Measurements from ENCODE around the gene CCL28.
"Not testable (repeated sequence)": the region's sequence is repeated elsewhere in the genome, so short reads cannot be mapped to it uniquely, and the experiment has no call there.

Gene CCL28

GRCh38 chr5:43432486-43433375 is 20.5 kb upstream of the CCL28 start:
- H3K4me3 Mint-ChIP-seq, result no peak overlapping the region
- H3K27ac Mint-ChIP-seq, result peak overlapping the region; percentile 27 to 60 (median 54)
- peaks cover under 1% of the 10 kb centered on the region for H3K36me3 Mint-ChIP-seq (ENCODE audit: low read depth)
- no peaks in the 10 kb centered on the region for H3K27me3 Mint-ChIP-seq (ENCODE audit: low read depth)
- H3K4me1 Mint-ChIP-seq, result peaks cover 10% of the 10 kb centered on the region
- peaks cover 8% of the 10 kb centered on the region for H3K9me3 Mint-ChIP-seq
- TF ChIP-seq CTCF (IDR thresholded peaks at IDR 0.05; ENCODE audit: unreplicated experiment in 3 of 3), result no peak

DNA sequence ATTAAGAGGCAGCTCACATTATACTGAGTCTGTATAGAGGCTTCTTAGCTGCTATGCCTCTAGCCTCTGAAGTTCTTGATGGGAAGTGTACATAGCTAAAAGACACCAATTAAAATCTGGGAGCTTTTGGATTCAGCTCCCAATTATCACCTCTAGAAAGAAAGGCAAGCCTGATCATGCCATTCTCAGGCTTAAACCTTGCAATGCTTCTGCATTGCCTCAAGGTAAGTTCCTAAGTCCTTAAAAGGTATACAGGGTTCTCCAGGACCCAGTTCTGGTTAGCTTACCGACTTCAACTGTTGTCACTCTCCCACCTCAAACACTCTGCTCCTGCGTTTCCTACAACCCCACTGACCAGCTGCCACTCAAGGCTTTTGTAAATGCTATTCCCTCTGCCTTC is 17.5 kb upstream of the CCL28 start:
- peaks cover 10% of the 10 kb centered on the region for H3K4me1 Mint-ChIP-seq
- H3K36me3 Mint-ChIP-seq (ENCODE audit: low read depth), result no peaks in the 10 kb centered on the region
- H3K27me3 Mint-ChIP-seq (ENCODE audit: low read depth), result no peaks in the 10 kb centered on the region
- no peak for TF ChIP-seq CTCF (IDR thresholded peaks at IDR 0.05; ENCODE audit: unreplicated experiment in 3 of 3)
- H3K4me3 Mint-ChIP-seq, result no peak overlapping the region
- no peaks in the 10 kb centered on the region for H3K9me3 Mint-ChIP-seq
- peak overlapping the region in 1 of 3 experiments; percentile 9 for H3K27ac Mint-ChIP-seq

GRCh38 chr5:43429016-43429415 is 16.8 kb upstream of the CCL28 start:
- no peak overlapping the region for H3K27ac Mint-ChIP-seq
- no peaks in the 10 kb centered on the region for H3K27me3 Mint-ChIP-seq (ENCODE audit: low read depth)
- H3K4me1 Mint-ChIP-seq, result peaks cover 10% of the 10 kb centered on the region
- H3K9me3 Mint-ChIP-seq, result no peaks in the 10 kb centered on the region
- no peak overlapping the region for H3K4me3 Mint-ChIP-seq
- TF ChIP-seq CTCF (IDR thresholded peaks at IDR 0.05; ENCODE audit: unreplicated experiment in 3 of 3), result no peak
- no peaks in the 10 kb centered on the region for H3K36me3 Mint-ChIP-seq (ENCODE audit: low read depth)

GRCh38 chr5:43427306-43427705 is 15.1 kb upstream of the CCL28 start:
- TF ChIP-seq CTCF (IDR thresholded peaks at IDR 0.05; ENCODE audit: unreplicated experiment in 3 of 3), result no peak
- Mint-ChIP-seq H3K4me1 (peaks cover 5% of the 10 kb centered on the region), H3K27me3 (ENCODE audit: low read depth) (no peaks in the 10 kb centered on the region), H3K4me3 (no peak overlapping the region), H3K36me3 (ENCODE audit: low read depth) (no peaks in the 10 kb centered on the region), H3K27ac (no peak overlapping the region), H3K9me3 (no peaks in the 10 kb centered on the region)

DNA sequence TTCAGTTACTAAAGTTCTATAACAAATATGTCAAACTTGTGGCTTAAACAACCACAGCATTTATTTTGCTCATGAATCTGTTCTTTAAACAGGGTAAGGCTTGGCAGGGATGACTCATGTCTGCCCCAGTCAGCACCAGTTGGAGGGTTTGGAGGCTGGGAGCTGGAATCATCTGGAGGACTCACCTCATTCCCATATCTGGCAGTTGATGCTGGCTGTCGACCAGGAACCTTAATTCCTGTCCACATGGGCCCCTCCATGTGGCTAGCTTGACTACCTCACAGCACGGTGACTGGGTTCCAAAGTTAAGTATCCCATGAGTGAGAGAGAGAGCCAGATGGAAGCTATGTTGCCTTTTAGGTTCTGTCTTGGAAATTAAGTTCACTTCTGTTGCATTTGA is 13.8 kb upstream of the CCL28 start:
- Mint-ChIP-seq H3K4me3 (no peak overlapping the region), H3K36me3 (ENCODE audit: low read depth) (no peaks in the 10 kb centered on the region), H3K27ac (no peak overlapping the region), H3K9me3 (no peaks in the 10 kb centered on the region), H3K4me1 (peaks cover 11% of the 10 kb centered on the region), H3K27me3 (ENCODE audit: low read depth) (no peaks in the 10 kb centered on the region)
- no peak for TF ChIP-seq CTCF (IDR thresholded peaks at IDR 0.05; ENCODE audit: unreplicated experiment in 3 of 3)

DNA sequence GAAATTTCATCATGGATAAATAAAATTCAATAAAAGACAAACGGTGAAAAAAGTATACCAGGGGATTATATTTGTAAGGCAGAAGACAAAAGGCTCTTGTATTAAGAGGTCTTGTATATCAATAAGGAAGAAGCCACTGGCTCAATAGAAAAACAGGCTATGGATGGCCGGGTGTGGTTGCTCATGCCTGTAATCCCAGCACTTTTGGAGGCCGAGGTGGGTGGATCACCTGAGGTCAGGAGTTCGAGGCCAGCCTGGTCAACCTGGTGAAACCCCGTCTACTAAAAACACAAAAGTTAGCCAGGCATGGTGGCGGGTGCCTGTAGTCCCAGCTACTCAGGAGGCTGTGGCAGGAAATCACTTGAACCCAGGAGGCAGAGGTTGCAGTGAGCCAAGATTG is 10.9 kb upstream of the CCL28 start:
- not testable (repeated sequence) for H3K36me3 Mint-ChIP-seq (ENCODE audit: low read depth); H3K4me3 Mint-ChIP-seq; H3K27me3 Mint-ChIP-seq (ENCODE audit: low read depth); H3K9me3 Mint-ChIP-seq
- H3K4me1 Mint-ChIP-seq, result peaks cover 11% of the 10 kb centered on the region
- peak overlapping the region in 1 of 3 experiments; percentile 64 for H3K27ac Mint-ChIP-seq
